Endothelial cell of umbilical vein (primary cell): ENCODE results near the gene PRKCG. TPM values are rescaled to one million over a fixed set of nuclear protein-coding genes. Genes with fewer than 3 reads are reported as not detected.
"Not testable (repeated sequence)": the region's sequence is repeated elsewhere in the genome, so short reads cannot be mapped to it uniquely, and the experiment has no call there.

ENCODE experiments used
- BruUV-seq: library from RNA; stranded (reverse); fragments of 400-500 nt; replicated peaks from 2 replicates; lab custom pipeline; 2021; lab: Mats Ljungman, UMichigan
- CTCF ChIA-PET: fragments of 300-600, 350-600 bp; sonication (Branson Sonifier 250); formaldehyde crosslinking; loops from one replicate; lab custom pipeline; 2021; ENCODE audit warnings: antibody characterized with exemption, inconsistent platforms; lab: Charles Lee
- POLR2A ChIA-PET: fragments of 300-600, 350-600 bp; sonication (Branson Sonifier 250); formaldehyde crosslinking; loops from one replicate; lab custom pipeline; 2021; ENCODE audit warnings: antibody characterized with exemption, inconsistent platforms; lab: Charles Lee
- DNase-seq: peaks from one replicate; pipeline ENCODE4 v3.0.0-alpha.2; 2011; ENCODE audit warnings: low read depth, low spot score
- FAIRE-seq: peaks from 2 replicates; lab custom pipeline; 2011; peaks lifted over from hg19 to GRCh38; lab: Jason Lieb, UNC
- H2AFZ ChIP-seq: 2 replicates; pipeline ENCODE4 v1.6.0; 2012; ENCODE audit warnings: low read depth, low read length, control low read depth, inconsistent platforms
- H3K27ac ChIP-seq: 2 replicates; pipeline ENCODE4 v1.5.1; 2011; ENCODE audit warnings: low read depth, mild to moderate bottlenecking, control low read depth, low read length, moderate library complexity; ENCODE audit not compliant: insufficient read depth
- H3K27me3 ChIP-seq, 2 experiments: 2 replicates each; pipeline versions ENCODE4 v1.6.0 to v1.6.1; 2011; ENCODE audit warnings: low read length in 2 of 2, mixed read lengths in 1 of 2; ENCODE audit not compliant: control insufficient read depth in 2 of 2, insufficient read depth in 2 of 2
- H3K36me3 ChIP-seq, 2 experiments: 2 replicates in 1 of 2; 3 replicates in 1 of 2; pipeline ENCODE4 v1.5.1; 2011; ENCODE audit warnings: low read length in 2 of 2, mild to moderate bottlenecking in 1 of 2, moderate library complexity in 1 of 2; ENCODE audit not compliant: control insufficient read depth in 2 of 2, insufficient read depth in 2 of 2; ENCODE audit errors: extremely low read depth in 1 of 2
- H3K4me1 ChIP-seq: 3 replicates; pipeline ENCODE4 v1.5.1; 2011; ENCODE audit warnings: mild to moderate bottlenecking, low read length; ENCODE audit not compliant: control insufficient read depth, insufficient read depth; ENCODE audit errors: extremely low read depth
- H3K4me2 ChIP-seq: 2 replicates; pipeline ENCODE4 v1.6.1; 2011; ENCODE audit warnings: low read length, control low read depth, mixed read lengths; ENCODE audit not compliant: insufficient read depth
- H3K4me3 ChIP-seq, 3 experiments: fragments of 200-600 bp in 1 of 3; sonication (generic), shearing (Covaris generic) in 1 of 3; replicated peaks in 1 of 3; 2 replicates each; pipeline ENCODE4 v1.5.1; 2011 to 2016; ENCODE audit warnings: control low read depth in 3 of 3, low read length in 3 of 3, mild to moderate bottlenecking in 2 of 3, inconsistent platforms in 1 of 3, low read depth in 1 of 3, moderate library complexity in 1 of 3; ENCODE audit not compliant: insufficient read depth in 1 of 3
- H3K79me2 ChIP-seq: 2 replicates; pipeline ENCODE4 v1.6.0; 2012; ENCODE audit warnings: low read length, inconsistent platforms; ENCODE audit not compliant: control insufficient read depth, insufficient read depth
- H3K9ac ChIP-seq: replicated peaks from 2 replicates; pipeline ENCODE3; 2011; ENCODE audit warnings: low read length, control low read depth; ENCODE audit not compliant: insufficient read depth; ENCODE audit errors: extremely low read depth
- H3K9me1 ChIP-seq: replicated peaks from 3 replicates; pipeline ENCODE4 v1.6.0; 2011; ENCODE audit warnings: mild to moderate bottlenecking, low read length; ENCODE audit not compliant: control insufficient read depth, insufficient read depth; ENCODE audit errors: extremely low read depth
- H3K9me3 ChIP-seq: replicated peaks from 2 replicates; pipeline ENCODE4 v1.5.1; 2012; ENCODE audit warnings: low read length, inconsistent platforms; ENCODE audit not compliant: control insufficient read depth, insufficient read depth
- H4K20me1 ChIP-seq: replicated peaks from 2 replicates; pipeline ENCODE3; 2011; ENCODE audit warnings: mild to moderate bottlenecking, low read length; ENCODE audit not compliant: control insufficient read depth, insufficient read depth; ENCODE audit errors: extremely low read depth
- dilution Hi-C: fragments of 300-500 bp; cut with MboI; formaldehyde crosslinking; loops from one replicate; pipeline ENCODE4 v1.15.0; 2019; ENCODE audit warnings: low sequenced_read_pairs; ENCODE audit not compliant: extremely low pct_ligation_motif_present
- intact Hi-C: fragments of 100-400 bp; cut with micrococcal nuclease; formaldehyde crosslinking; loops from one replicate; pipeline ENCODE4 v1.10.0; 2022
- polyA plus RNA-seq, 4 experiments: library from polyadenylated mRNA; depleted of rRNA in 3 of 4; stranded (reverse) in 3 of 4; unstranded in 1 of 4; fragments of >200 nt; gene quantifications; 2 replicates each; pipeline versions ENCODE4 v1.2.1 to v1.2.3, GENCODE V29; 2011 to 2012; ENCODE audit warnings: missing spikeins in 1 of 4
- total RNA-seq: library from RNA; stranded (reverse); gene quantifications from 2 replicates; pipeline ENCODE4 v1.2.3, GENCODE V29; 2021

The PRKCG gene
- total and polyA plus RNA-seq, 2 donors (not counting 3 experiments of a cell fraction or from before 2014, with no cell fraction given): 0.07 TPM; not detected in 1

- H3K4me2 ChIP-seq, H3K79me2 ChIP-seq, dilution Hi-C loops, H3K4me3 ChIP-seq, FAIRE-seq, H3K36me3 ChIP-seq, H3K27ac ChIP-seq, H4K20me1 ChIP-seq, BruUV-seq, CTCF ChIA-PET, H3K27me3 ChIP-seq, H3K9me1 ChIP-seq, DNase-seq, H3K9me3 ChIP-seq, H2AFZ ChIP-seq, intact Hi-C loops, H3K9ac ChIP-seq, POLR2A ChIA-PET: not testable (repeated sequence)
- H3K4me1 ChIP-seq: peaks cover 19% of the 10 kb centered on the region
Observed at GRCh38 chr19:53838446-53838845, 43.6 kb upstream of the PRKCG start.

- H3K27ac ChIP-seq, POLR2A ChIA-PET: not testable (repeated sequence)
Observed at GRCh38 chr19:53840241-53840640, 41.8 kb upstream of the PRKCG start.

More at GRCh38 chr19:53840241-53840640, 41.8 kb upstream of the PRKCG start:
- H3K4me2 ChIP-seq, H3K27me3 ChIP-seq, H3K9me3 ChIP-seq, H3K4me3 ChIP-seq, H4K20me1 ChIP-seq, dilution Hi-C loops, H2AFZ ChIP-seq, FAIRE-seq, H3K9ac ChIP-seq, intact Hi-C loops, DNase-seq, H3K79me2 ChIP-seq, H3K9me1 ChIP-seq, H3K36me3 ChIP-seq, BruUV-seq: not testable (repeated sequence)
- H3K4me1 ChIP-seq: peaks cover 23% of the 10 kb centered on the region
- CTCF ChIA-PET: interaction anchor here (1.5 to 4.4 kb wide), 6 partner anchors 31 to 191 kb away, joined by 3 to 40 read pairs (median 8); no protein-coding TSS in a partner anchor
